Measurements from ENCODE around the gene MLH1.

MLH1 gene

GRCh38 chr3:37014620-37015019, 21.3 kb downstream of the MLH1 start:
- Histone ChIP-seq H3K4me3 (no peak overlapping the region), H3K27ac (no peak overlapping the region)
- no peak for TF ChIP-seq CTCF (IDR thresholded peaks at IDR 0.05)

GRCh38 chr3:37015642-37016041, 22.3 kb downstream of the MLH1 start:
- no peak for DNase-seq (ENCODE audit: low spot score)
- no peak for TF ChIP-seq CTCF (IDR thresholded peaks at IDR 0.05)
- no peak overlapping the region for H3K4me3 ChIP-seq
- H3K27ac ChIP-seq: no peak overlapping the region

More at GRCh38 chr3:37014620-37015019, 21.3 kb downstream of the MLH1 start:
- no peak for DNase-seq (ENCODE audit: low spot score)

- no peak overlapping the region for H3K4me3 ChIP-seq
- no peak overlapping the region for H3K27ac ChIP-seq
- no peak for DNase-seq (ENCODE audit: low spot score)
- no peak for TF ChIP-seq CTCF (IDR thresholded peaks at IDR 0.05)
These were observed 23.6 kb downstream of the MLH1 start for GRCh38 chr3:37016903-37017302.

GRCh38 chr3:37017683-37018082, 24.4 kb downstream of the MLH1 start:
- Histone ChIP-seq H3K4me3 (no peak overlapping the region), H3K27ac (no peak overlapping the region)
- TF ChIP-seq CTCF (IDR thresholded peaks at IDR 0.05): no peak

GRCh38 chr3:37024092-37024491, 30.8 kb downstream of the MLH1 start:
- no peak overlapping the region for H3K27ac ChIP-seq
- no peak overlapping the region for H3K4me3 ChIP-seq
- no peak for TF ChIP-seq CTCF (IDR thresholded peaks at IDR 0.05)
- no peak for DNase-seq (ENCODE audit: low spot score)

More at GRCh38 chr3:37017683-37018082, 24.4 kb downstream of the MLH1 start:
- DNase-seq (ENCODE audit: low spot score): no peak

- no peak for DNase-seq (ENCODE audit: low spot score)
- peak overlapping the region in 1 of 2 donors; percentile 3 for H3K27ac ChIP-seq
- H3K4me3 ChIP-seq: no peak overlapping the region
- no peak for TF ChIP-seq CTCF (IDR thresholded peaks at IDR 0.05)
These were observed 31.6 kb downstream of the MLH1 start for GRCh38 chr3:37024820-37025405.

- peak overlapping the region; percentile 33 to 66 for H3K27ac ChIP-seq
- H3K4me3 ChIP-seq: no peak overlapping the region
- no peak for TF ChIP-seq CTCF (IDR thresholded peaks at IDR 0.05)
- no peak for DNase-seq (ENCODE audit: low spot score)
These were observed 32.4 kb downstream of the MLH1 start for GRCh38 chr3:37025561-37026335.

Measured in coronary artery (tissue), 2 donors.